Germinal center (tissue), 1 donor: Measurements from ENCODE around the gene ITPR2.

Experiments
- DNase-seq: peaks from one replicate; pipeline ENCODE4 v3.0.0; 2012; ENCODE audit warnings: mixed read lengths, low spot score

The ITPR2 gene

DNA sequence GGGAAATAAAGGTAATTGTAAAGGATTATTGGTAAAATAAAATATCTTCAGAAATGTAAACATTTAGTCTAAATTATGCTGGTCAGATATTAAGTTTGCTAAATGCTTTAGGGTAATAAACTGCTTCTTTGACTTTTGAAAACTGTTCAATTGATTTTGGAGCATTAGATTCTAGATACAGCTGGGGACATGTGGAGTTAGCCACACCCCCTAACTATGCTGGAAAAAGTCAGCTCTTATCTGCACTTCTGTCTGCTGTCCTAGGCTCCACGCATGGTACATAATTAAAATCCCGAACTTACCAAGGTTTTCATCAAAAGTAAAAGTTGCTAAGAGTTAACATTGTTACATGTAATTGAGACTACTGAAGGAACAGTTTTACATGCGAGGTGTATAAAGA, 78.8 kb downstream of the ITPR2 start:
- DNase-seq, result no peak

DNA sequence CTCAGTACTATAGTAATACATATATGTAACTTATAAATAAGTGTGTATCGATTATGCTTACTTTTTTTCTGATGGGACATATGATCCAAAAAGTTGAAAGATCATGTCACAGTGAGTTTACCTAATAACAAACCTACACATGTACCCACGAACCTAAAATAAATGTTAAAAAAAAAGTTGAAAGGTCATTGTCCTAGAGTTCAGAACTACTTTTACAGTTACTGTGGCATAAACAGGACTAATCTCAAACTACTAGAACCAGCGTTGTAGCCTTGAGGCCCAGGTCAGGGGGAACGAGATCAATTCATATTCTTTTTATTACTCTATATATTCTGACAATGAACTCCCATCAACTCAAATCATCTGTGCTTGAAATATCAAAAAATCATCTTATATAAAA, 81.8 kb downstream of the ITPR2 start:
- DNase-seq, result no peak

DNA sequence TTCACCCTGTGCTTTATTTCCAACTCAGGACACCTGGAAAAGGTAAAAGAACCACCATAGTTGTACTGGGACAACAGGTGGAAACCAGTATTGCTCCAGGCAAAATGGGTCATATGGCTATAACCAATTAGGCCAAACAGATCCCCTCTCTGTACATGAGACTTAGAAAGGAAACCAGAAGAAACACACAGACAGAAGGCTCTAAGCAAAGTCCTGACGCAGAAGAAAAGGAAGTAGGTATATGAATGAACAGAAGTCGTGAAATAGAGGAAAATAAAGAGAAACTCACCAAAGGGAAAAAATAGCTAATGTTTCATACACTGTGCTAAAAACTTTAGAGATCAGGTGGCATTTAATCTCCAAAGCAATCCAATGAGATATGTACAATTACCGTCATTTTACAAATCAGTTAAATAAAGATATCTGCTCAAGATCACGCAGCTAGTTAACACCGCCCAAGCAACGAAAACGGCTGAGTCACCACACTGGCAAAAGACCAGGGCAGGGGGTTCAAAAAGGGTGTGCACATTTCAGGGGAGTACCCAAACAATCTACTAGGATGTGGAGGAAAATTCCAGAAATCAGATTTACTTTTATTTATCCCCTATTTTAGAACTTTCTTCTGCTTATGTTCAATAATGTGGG, 82.3 kb downstream of the ITPR2 start:
- DNase-seq, result no peak

DNA sequence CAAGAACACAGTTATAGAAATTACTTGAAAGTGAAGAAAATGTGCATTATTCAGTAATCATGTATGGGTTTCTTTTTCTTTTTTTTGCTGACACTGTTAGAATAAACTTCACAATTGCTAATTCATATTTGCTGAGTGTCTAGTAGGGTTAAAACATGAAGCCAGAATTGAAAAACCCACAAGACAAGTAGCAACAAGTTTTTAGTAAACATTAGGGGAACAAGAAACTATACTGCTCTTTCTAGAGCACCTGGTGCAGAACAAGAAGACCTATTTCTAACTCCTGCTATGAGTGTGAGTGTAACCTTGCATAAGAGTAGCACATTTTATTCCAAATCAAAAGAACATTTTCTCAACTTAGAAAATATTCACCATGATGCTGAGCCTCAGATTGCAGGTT, 83.2 kb downstream of the ITPR2 start:
- no peak for DNase-seq

DNA sequence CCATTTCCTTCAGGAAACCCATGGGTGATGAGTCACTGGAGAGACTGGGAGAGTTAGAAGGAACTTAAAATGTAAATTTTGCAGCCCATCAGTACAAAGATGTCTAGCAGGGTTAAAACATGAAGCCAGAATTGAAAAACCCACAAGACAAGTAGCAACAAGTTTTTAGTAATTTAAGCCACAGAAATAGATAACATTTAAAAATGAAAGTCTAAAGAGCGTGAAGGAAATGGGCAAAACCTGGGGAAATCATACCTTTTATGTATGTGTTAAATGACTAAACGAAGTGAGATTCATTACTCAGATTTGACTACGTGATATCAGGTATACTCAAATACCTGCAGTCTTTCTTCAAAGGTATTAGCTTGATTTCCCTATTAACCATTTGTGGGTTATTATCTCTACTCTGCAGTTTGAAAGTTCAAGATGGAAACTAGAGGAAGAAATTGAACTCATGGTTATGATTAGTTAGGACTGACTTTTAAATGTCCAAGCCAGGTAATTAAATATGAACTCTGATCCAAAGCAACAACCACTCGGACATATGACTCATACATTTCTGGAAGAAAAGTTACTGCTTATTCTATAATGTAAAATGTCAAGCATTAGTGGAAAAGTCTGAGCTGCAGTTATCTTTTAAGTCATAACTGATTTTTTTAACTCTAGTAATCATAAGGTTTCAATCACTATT, 84.1 kb downstream of the ITPR2 start:
- DNase-seq, result no peak

DNA sequence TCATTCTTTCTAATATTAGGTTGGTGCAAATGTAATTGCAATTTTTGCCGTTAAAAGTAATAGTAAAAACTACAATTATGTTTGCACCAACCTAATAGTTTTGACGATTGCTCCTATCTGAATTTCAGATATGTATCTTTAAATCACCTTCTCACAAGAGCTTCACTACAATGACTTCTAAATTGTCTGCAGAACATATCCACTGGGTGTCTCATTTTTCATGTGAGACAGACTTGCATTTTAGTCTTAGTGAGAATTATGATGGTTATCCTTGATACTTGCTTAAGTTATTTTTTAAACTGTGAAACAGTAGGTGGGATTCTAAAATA, 84.6 kb downstream of the ITPR2 start:
- no peak for DNase-seq

DNA sequence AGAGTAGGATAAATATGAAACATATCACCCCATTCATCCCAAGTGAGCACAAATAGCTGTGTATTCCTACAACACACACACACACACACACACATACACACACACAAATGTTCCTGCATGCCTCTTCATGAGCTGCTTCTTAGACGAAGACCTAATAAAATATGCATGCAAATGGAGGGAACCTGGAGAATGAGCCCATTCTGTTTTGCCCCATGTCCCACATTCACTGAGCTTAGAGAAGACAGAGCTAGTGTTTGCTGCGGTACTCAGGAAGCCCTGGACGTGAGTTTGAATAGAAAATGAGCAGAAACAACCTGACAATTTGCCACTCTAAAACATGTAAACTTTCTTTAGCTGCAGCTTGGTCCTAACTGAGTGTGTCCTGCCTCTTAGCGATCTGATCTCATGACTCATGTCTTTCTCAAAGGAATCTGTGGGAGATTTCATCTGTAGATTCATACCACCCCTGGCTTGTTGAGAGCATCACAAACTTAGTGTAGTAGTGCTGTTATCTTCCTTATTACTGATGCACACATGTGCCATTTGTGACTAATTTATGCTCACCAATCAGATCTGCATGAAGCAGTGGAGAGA, 86.8 kb downstream of the ITPR2 start:
- DNase-seq, result no peak

DNA sequence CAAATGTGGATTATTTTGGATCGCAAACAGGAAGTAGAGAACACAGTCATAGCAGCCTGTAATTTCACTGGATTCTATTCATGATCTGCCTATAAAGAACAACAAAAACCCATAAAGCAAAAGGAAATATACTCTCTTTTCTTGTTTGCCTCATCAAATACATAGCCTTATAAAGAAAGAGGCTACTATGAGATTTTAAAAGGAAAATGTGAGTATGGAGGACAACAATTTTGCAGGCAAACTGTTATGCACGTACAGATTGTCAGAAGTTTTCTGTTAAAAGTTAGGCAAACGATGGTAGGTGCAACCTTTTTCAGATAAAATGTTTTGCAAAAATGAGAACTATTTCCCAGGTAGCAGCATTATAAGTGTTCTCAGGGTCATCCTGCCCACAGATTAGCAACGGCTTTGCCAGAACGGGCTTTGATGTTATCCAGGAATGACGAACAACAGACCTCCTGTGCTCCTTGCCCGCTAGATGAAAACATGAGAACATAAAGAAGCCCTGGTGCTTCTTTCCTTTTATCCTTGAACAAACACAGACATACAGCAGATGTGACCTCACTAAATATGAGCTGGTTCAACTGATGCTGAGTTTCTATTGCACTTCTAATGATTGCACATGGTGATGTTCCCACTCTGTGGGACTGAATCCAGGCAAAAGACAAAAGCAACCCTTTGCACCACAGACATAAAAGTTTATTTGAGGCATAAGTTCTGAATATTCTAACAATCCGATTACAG, 88.1 kb downstream of the ITPR2 start:
- DNase-seq, result no peak

DNA sequence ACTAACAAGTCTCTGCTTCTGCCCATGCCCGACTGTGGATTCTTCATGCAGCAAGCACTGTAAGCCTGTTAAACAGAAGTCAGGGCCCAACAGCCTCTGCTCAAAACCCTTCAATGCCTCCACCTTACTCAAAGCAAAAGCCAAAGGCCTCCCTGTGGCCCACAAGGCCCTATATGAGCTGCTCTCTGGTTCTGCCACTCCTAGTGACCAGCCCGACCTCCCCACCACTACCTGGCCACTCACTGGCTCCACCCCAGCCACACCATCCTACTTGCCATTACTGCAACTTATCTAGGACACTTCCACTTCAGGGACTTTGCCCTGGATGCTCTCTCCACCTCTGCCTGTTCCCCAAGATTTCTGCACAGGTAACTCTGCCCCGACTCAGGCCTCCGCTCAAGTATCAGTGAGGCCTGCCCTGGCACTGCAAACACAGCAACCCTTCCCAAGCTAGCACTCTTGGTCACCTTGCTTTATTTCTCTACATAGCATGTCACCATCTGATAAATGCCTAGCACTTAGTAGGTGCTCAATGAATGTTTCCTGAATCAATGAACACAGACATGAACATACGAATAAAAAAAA, 88.9 kb downstream of the ITPR2 start:
- no peak for DNase-seq

DNA sequence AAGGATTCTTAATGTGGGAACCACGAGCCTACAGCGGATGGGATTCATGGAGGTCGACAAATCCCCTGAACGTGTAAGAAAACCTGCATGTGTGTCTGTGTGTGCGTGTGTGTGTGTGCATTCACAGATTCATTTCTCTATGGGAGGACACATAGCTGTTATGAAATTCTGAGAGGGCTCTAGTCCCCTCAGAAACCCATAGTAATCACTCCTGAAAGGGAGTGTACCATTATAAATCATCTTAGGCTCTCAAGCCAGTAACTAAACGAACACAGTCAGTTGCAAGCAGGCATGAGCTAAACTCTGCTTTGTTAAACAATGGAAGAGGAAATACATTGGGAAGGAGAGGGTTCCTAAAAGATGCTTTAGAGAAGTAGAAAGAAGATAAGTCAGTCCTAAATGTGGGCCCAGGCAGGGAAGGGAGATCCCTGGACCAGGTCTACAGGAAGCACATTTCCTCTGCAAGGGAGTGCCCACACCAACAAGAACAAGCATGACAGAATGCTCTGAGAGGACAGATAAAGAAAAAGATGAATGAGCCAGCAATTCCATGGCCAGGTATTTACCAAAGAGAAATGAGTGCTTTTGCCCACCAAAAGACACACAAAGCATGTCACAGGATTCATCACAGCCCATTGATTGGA, 91.3 kb downstream of the ITPR2 start:
- no peak for DNase-seq

DNA sequence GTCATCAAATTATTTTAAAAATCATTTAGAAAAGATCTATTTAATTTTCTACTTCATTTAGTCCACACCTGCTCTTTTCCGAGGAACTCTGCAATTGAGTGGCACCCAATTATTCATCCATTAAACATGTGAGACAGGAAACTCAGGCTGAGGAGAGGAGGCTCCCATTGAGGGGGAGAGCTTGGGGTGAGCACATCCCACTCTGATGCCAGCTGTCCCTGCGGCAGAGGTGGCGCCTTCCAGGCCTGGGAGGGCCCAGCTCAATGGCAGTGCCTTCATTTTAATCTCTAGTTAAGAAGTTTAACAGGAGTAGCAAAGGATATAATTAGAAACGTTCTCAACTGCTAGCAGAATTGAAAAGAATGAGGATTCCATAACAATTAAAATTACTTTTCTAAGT, 92.0 kb downstream of the ITPR2 start:
- DNase-seq, result no peak

DNA sequence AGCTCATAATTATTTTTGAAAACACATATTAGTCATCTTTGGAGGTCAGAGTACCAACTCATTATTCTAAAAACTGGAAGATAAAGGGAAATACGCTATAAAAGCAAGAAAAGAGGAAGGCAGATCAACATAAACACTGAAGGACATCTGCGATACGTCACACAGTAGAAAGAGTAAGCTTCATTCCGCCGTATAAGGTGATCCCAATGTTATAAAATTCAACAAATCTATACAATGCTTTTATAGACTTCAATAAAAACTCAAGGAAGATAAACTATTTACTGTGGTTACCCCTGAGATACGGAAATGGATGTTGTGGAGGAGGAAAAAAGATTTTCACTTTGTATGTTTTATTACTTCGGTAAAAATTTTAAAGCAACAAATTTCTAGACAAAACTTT, 92.6 kb downstream of the ITPR2 start:
- DNase-seq, result no peak

DNA sequence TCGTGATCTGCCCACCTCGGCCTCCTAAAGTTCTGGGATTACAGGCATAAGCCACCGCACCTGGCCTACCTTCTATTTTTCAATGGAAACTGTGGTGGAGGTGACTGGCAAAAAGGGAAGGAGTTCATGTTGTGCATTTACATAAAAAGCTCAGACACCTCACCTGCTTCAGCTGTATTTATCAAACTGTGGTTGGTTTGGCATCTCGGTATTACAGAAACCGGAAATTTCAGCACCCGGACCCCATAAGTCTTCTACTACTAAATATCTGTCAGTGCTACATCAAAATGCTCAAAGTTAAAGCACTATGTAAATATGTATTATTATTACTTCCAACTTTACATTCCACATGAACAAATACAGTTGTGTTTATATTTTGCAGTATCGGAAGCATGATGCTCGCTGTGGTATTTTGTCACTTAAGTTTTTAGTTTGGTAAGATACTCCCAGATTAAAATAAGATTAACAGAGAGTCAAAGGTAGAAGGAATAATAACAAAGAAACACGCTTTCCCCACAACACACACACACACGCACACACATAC, 95.4 kb downstream of the ITPR2 start:
- DNase-seq, result no peak

DNA sequence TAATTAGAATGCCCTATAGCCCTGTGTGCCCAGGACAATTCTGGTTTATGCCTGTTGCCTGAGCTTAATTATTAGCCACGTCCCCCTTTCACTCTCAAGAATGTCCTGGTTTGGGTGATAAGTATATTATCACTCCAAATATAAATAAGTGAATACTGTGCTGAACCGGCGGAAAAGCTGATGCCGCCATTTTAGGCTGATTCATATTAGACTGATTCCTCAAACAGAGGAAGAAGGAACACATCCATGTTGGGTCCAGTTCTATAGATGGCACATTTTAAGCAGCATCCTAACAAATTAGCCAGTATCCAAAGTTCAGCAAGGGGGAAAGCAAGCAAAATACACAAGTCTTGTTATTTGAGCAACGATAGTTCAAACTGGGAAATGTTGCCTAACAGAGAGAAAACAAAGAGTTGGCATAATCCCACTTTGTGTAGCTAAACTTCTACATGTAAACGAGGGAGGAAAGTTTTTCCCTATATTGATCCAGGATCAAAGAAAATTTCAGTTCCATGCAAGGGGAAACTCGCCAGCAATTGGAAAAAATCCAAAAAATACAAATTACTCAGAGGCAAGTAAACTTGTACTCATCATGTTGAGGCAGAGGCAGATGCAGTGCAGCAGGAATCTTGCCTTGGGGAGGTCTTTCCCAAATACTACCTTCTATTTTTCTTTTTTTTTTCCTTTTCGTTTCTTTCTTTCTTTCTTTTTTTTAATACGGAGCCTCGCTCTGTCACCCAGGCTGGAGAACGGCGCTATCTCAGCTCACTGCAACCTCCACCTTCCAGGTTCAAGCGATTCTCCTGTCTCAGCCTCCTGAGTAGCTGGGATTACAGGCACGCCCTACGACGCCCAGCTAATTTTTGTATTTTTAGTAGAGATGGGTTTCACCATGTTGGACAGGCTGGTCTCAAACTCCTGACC, 96.2 kb downstream of the ITPR2 start:
- DNase-seq, result no peak

DNA sequence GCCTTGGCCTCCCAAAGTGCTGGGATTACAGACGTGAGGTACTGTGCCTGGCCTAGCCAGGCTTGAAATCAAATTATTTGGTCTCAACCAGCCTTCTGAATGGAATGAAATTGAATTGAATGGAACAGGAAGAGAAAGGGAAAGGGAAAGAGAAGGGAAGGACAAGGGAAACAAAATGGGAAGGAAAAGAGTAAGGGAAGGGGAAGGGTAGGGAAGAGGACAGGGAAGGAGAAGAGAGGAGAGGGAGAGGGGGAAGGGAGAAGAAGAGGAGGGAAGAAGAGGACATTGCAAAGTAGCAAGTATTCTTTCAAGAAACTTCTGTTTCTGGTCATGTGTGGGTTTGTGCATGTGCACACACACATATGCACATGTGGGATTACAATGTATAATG, 97.8 kb downstream of the ITPR2 start:
- no peak for DNase-seq

DNA sequence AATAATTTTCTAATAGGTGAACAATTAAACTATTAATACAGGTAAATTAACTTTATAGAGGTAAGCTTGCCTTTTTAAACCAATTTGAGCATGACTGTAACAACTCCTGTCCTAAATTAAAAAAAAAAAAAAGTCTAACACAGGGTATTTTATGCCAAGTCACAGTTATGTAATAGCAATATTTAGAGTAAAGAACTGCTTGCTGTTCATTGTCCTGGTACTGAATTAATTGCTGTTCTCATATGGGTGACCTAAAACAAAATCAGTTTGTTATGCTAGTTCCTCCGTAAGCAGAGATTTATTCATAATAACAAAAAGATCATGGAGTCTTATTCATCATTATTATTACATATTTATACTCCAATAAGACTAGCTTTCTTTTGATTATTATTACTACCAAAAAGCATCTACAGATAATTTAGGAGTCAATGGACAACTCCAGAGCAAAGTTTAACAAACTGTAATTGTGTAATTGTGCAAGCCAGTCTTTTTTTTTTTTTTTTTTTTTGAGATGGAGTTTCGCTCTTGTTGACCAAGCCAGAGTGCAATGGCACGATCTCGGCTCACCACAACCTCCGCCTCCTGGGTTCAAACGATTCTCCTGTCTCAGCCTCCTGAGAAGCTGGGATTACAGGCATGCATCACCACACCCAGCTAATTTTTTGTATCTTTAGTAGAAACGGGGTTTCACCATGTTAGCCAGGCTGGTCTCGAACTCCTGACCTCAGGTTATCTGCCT, 98.3 kb downstream of the ITPR2 start:
- no peak for DNase-seq

DNA sequence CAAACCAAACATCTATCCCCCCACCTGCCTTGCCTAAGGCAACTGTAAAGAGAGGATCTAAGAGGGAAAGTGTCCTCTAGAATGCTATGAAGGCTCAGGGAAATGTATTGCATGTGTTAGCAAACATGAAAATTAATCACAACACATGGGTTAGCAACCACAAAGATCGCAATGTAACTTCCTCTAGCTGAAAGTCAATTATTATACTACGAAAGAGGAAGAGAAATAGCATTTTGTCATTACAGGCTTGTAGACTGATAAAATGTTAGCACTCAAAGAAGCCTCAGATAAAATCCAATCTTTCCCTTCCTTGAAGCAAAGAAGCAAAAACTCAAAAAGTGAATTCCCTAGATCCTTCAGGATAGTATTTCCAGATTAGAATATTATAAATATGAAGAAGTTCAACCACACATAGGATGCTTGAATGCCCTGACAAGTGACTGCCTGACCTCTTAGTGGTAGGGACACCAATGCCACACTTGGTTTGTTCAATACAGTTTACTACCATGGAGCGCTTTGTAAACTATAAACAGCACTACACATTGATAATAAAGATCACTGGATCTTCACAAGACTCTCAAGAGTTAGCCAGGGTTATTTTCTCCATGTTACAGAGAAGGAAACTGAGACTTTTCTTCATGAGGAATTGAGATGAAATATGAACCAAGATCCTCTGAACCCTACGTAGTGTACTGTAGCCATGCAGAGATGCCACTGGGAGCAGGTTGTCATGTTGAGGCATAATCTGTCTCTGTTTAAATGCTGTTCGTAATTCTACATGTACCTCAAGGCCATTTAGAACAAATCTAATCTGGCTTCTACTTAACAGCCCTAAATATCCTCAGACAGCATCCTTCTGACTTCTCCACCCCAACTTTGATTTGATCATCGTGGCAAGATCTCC, 100.7 kb downstream of the ITPR2 start:
- no peak for DNase-seq

DNA sequence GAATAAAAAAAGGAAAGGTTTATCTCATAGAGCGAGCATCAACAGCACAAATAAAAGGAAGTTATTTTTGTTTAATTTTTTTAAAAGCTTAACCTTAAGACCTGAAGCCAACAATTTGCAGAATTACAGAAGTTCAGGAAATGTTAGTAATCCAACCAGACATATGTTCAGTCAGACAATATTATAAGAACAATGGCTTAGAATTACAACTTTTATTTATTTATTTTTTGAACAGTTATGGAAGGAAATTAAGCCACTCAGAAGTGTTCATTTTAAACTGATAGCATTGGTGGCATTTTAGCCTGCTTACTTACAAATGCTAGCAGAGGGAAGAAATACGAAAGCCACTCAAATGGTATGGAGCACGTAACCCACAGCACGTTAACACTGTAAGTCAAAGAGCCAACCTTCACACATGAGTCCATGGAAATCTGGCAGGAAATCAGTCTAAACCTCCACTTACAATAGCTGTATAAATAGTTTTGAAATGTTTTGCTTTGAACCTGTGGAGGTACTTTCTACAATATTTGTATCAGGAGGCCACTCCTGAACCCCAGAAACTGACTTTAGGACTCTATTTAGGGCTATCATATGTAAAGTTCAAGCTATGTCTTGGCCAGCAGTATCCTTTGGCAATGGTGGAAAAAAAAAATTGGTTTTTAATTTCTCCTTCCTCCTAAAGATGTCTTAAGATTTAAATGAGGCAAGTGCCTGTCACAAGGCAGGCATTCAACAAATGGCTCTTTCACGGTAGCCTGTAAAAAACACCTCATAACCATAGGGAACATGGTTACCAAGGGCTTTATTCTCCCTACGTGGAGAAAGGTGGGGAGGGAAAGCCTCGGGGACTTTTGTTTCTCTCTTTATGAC, 102.3 kb downstream of the ITPR2 start:
- DNase-seq, result no peak
